Activated CD4-positive, alpha-beta memory T cell treated with anti-CD3 and anti-CD28 coated beads, Interleukin-2, amount 10 ng/mL, durations not matched to agents 7 days and 5 days (primary cell): ENCODE measurements around the gene TMEM185B. TPM values are rescaled to one million over a fixed set of nuclear protein-coding genes. Genes with fewer than 3 reads are reported as not detected.

Experiments used
- CTCF ChIA-PET: fragments of 350-600 bp; sonication (Branson Sonifier 250); formaldehyde crosslinking; loops from one replicate; lab custom pipeline; 2021; ENCODE audit warnings: antibody characterized with exemption, inconsistent platforms; lab: Charles Lee
- POLR2A ChIA-PET: fragments of 350-600 bp; sonication (Branson Sonifier 250); formaldehyde crosslinking; loops from one replicate; lab custom pipeline; 2021; ENCODE audit warnings: antibody characterized with exemption; lab: Charles Lee
- DNase-seq: peaks from one replicate; pipeline ENCODE4 v3.0.0-alpha.2; 2020
- H3K27ac Mint-ChIP-seq: one replicate; pipeline ENCODE4 v1.8.0; 2021; ENCODE audit warnings: mild to moderate bottlenecking, mixed read lengths
- H3K27me3 Mint-ChIP-seq: one replicate; pipeline ENCODE4 v1.8.0; 2021; ENCODE audit warnings: mixed read lengths
- H3K36me3 Mint-ChIP-seq: one replicate; pipeline ENCODE4 v1.8.0; 2021; ENCODE audit warnings: low read depth, mixed read lengths
- H3K4me1 Mint-ChIP-seq: one replicate; pipeline ENCODE4 v1.8.0; 2021; ENCODE audit warnings: mixed read lengths
- H3K4me3 Mint-ChIP-seq: one replicate; pipeline ENCODE4 v1.8.0; 2021; ENCODE audit warnings: mild to moderate bottlenecking, mixed read lengths
- H3K9me3 Mint-ChIP-seq: one replicate; pipeline ENCODE4 v1.8.0; 2021; ENCODE audit warnings: mixed read lengths
- total RNA-seq, 2 experiments: library from RNA; stranded (reverse); gene quantifications; one replicate each; pipeline ENCODE4 v1.2.3, GENCODE V29; 2021

The TMEM185B gene
- total RNA-seq, 2 experiments from 2014 or later = 19.2 to 21.8 TPM

- H3K4me3 Mint-ChIP-seq = no peak overlapping the region
- no peak for DNase-seq
- H3K9me3 Mint-ChIP-seq = peaks cover 11% of the 10 kb centered on the region
- ChIA-PET POLR2A (no interaction called here), CTCF (interaction anchor here (1.1 to 3.4 kb wide), 4 partner anchors 10 to 83 kb away, joined by 3 to 18 read pairs (median 4); no protein-coding TSS in a partner anchor)
- peaks cover 56% of the 10 kb centered on the region for H3K36me3 Mint-ChIP-seq
- H3K4me1 Mint-ChIP-seq = peaks cover 54% of the 10 kb centered on the region
- H3K27me3 Mint-ChIP-seq = no peaks in the 10 kb centered on the region
- peak overlapping the region; percentile 10 for H3K27ac Mint-ChIP-seq
Observed at GRCh38 chr2:120258196-120258595, 35.0 kb upstream of the TMEM185B start.

GRCh38 chr2:120257522-120257921, 34.3 kb upstream of the TMEM185B start:
- H3K36me3 Mint-ChIP-seq = peaks cover 56% of the 10 kb centered on the region
- peaks cover 54% of the 10 kb centered on the region for H3K4me1 Mint-ChIP-seq
- H3K27ac Mint-ChIP-seq = peak overlapping the region; percentile 60
- H3K9me3 Mint-ChIP-seq = peaks cover 11% of the 10 kb centered on the region
- ChIA-PET CTCF (interaction anchor here (1.0 to 3.4 kb wide), 5 partner anchors 9 to 83 kb away, joined by 3 to 18 read pairs (median 4); no protein-coding TSS in a partner anchor), POLR2A (interaction anchor here (0.9 to 1.0 kb wide), 3 partner anchors 26 to 34 kb away, joined by 3 to 5 read pairs (median 3); partner anchors contain the start of gene TMEM185B)
- H3K4me3 Mint-ChIP-seq = no peak overlapping the region
- no peaks in the 10 kb centered on the region for H3K27me3 Mint-ChIP-seq
- DNase-seq = no peak

- Mint-ChIP-seq H3K4me1 (peaks cover 63% of the 10 kb centered on the region), H3K4me3 (no peak overlapping the region), H3K36me3 (peaks cover 56% of the 10 kb centered on the region), H3K9me3 (peaks cover 11% of the 10 kb centered on the region), H3K27me3 (no peaks in the 10 kb centered on the region), H3K27ac (no peak overlapping the region)
- DNase-seq = no peak
- ChIA-PET CTCF (interaction anchor here (1.0 to 3.4 kb wide), 2 partner anchors 29 to 56 kb away, joined by 3 to 18 read pairs; no protein-coding TSS in a partner anchor), POLR2A (interaction anchor here (0.6 to 1.5 kb wide), 4 partner anchors 13 to 33 kb away, joined by 3 to 4 read pairs (median 3); partner anchors contain the start of gene TMEM185B)
Observed at GRCh38 chr2:120256651-120257000, 33.4 kb upstream of the TMEM185B start.

GRCh38 chr2:120255986-120256650, 32.9 kb upstream of the TMEM185B start:
- Mint-ChIP-seq H3K27ac (no peak overlapping the region), H3K4me1 (peaks cover 65% of the 10 kb centered on the region), H3K9me3 (peaks cover 11% of the 10 kb centered on the region), H3K4me3 (no peak overlapping the region), H3K27me3 (no peaks in the 10 kb centered on the region), H3K36me3 (peaks cover 56% of the 10 kb centered on the region)
- ChIA-PET CTCF (interaction anchor here (1.1 to 3.4 kb wide), 2 partner anchors 27 to 57 kb away, joined by 4 to 18 read pairs; no protein-coding TSS in a partner anchor), POLR2A (interaction anchor here (0.9 to 1.7 kb wide), 5 partner anchors 14 to 35 kb away, joined by 3 to 10 read pairs (median 4); partner anchors contain the start of gene TMEM185B)
- no peak for DNase-seq

GRCh38 chr2:120255071-120255470, 31.9 kb upstream of the TMEM185B start:
- DNase-seq = no peak
- ChIA-PET CTCF (interaction anchor here (1.1 to 3.4 kb wide), 3 partner anchors 28 to 58 kb away, joined by 4 to 18 read pairs (median 6); no protein-coding TSS in a partner anchor), POLR2A (interaction anchor here (0.9 to 1.7 kb wide), 5 partner anchors 15 to 36 kb away, joined by 3 to 10 read pairs (median 4); partner anchors contain the start of gene TMEM185B)
- H3K4me3 Mint-ChIP-seq = peak overlapping the region; percentile 37
- peaks cover 11% of the 10 kb centered on the region for H3K9me3 Mint-ChIP-seq
- no peak overlapping the region for H3K27ac Mint-ChIP-seq
- peaks cover 69% of the 10 kb centered on the region for H3K4me1 Mint-ChIP-seq
- H3K27me3 Mint-ChIP-seq = peaks cover under 1% of the 10 kb centered on the region
- peaks cover 56% of the 10 kb centered on the region for H3K36me3 Mint-ChIP-seq

- Mint-ChIP-seq H3K4me1 (peaks cover 68% of the 10 kb centered on the region), H3K9me3 (peaks cover 8% of the 10 kb centered on the region), H3K27ac (no peak overlapping the region), H3K27me3 (peaks cover 6% of the 10 kb centered on the region), H3K36me3 (peaks cover 53% of the 10 kb centered on the region), H3K4me3 (peak overlapping the region; percentile 95)
- CTCF ChIA-PET = interaction anchor here (1.6 to 6.7 kb wide), 2 partner anchors 32 to 58 kb away, joined by 6 to 48 read pairs; no protein-coding TSS in a partner anchor
- POLR2A ChIA-PET = interaction anchor here (0.9 to 3.9 kb wide), 3 partner anchors 8 to 59 kb away, joined by 3 to 45 read pairs (median 18); no protein-coding TSS in a partner anchor
- no peak for DNase-seq
Observed at GRCh38 chr2:120254178-120254577, 31.0 kb upstream of the TMEM185B start.

GRCh38 chr2:120253021-120253882, 30.1 kb upstream of the TMEM185B start:
- ChIA-PET CTCF (interaction anchor here (0.9 to 6.7 kb wide), 3 partner anchors 21 to 77 kb away, joined by 4 to 48 read pairs (median 14); no protein-coding TSS in a partner anchor), POLR2A (interaction anchor here (0.9 to 3.9 kb wide), 16 partner anchors 8 to 324 kb away, joined by 3 to 45 read pairs (median 6); partner anchors contain the start of gene TMEM185B)
- Mint-ChIP-seq H3K27ac (peak overlapping the region; percentile 77), H3K27me3 (peaks cover 6% of the 10 kb centered on the region), H3K9me3 (peaks cover 4% of the 10 kb centered on the region), H3K36me3 (peaks cover 44% of the 10 kb centered on the region), H3K4me1 (peaks cover 66% of the 10 kb centered on the region), H3K4me3 (peak overlapping the region; percentile 95)
- DNase-seq = peak; percentile 55

- H3K4me1 Mint-ChIP-seq = peaks cover 64% of the 10 kb centered on the region
- H3K36me3 Mint-ChIP-seq = peaks cover 36% of the 10 kb centered on the region
- DNase-seq = peak; percentile 99
- peaks cover 10% of the 10 kb centered on the region for H3K27me3 Mint-ChIP-seq
- POLR2A ChIA-PET = interaction anchor here (0.9 to 3.9 kb wide), 15 partner anchors 9 to 323 kb away, joined by 3 to 45 read pairs (median 7); partner anchors contain the start of gene TMEM185B
- H3K4me3 Mint-ChIP-seq = peak within 1 kb of the TSS; percentile 99
- peak within 1 kb of the TSS; percentile 85 for H3K27ac Mint-ChIP-seq
- H3K9me3 Mint-ChIP-seq = no peaks in the 10 kb centered on the region
- CTCF ChIA-PET = interaction anchor here (0.8 to 6.7 kb wide), 9 partner anchors 9 to 143 kb away, joined by 3 to 48 read pairs (median 4); no protein-coding TSS in a partner anchor
Observed at GRCh38 chr2:120252225-120253020, 29.2 kb upstream of the TMEM185B start, which contains the start of gene RALB. Gene RALB, plus strand, starts transcription at chr2:120252852. Its CDS starts 25,813 bp downstream, at chr2:120278665.

GRCh38 chr2:120251880-120252224, 28.7 kb upstream of the TMEM185B start:
- Mint-ChIP-seq H3K27me3 (peaks cover 12% of the 10 kb centered on the region), H3K27ac (peak overlapping the region; percentile 64), H3K4me1 (peaks cover 60% of the 10 kb centered on the region), H3K36me3 (peaks cover 31% of the 10 kb centered on the region), H3K4me3 (peak overlapping the region; percentile 99), H3K9me3 (no peaks in the 10 kb centered on the region)
- ChIA-PET POLR2A (interaction anchor here (0.9 to 3.9 kb wide), 15 partner anchors 10 to 322 kb away, joined by 3 to 45 read pairs (median 7); partner anchors contain the start of gene TMEM185B), CTCF (interaction anchor here (0.8 to 6.7 kb wide), 10 partner anchors 10 to 142 kb away, joined by 3 to 48 read pairs (median 4); no protein-coding TSS in a partner anchor)
- no peak for DNase-seq

GRCh38 chr2:120251078-120251477, 27.9 kb upstream of the TMEM185B start:
- peaks cover 13% of the 10 kb centered on the region for H3K27me3 Mint-ChIP-seq
- CTCF ChIA-PET = interaction anchor here (1.1 to 6.7 kb wide), 5 partner anchors 15 to 93 kb away, joined by 3 to 48 read pairs (median 4); no protein-coding TSS in a partner anchor
- peaks cover 53% of the 10 kb centered on the region for H3K4me1 Mint-ChIP-seq
- H3K27ac Mint-ChIP-seq = no peak overlapping the region
- DNase-seq = no peak
- H3K9me3 Mint-ChIP-seq = no peaks in the 10 kb centered on the region
- H3K4me3 Mint-ChIP-seq = no peak overlapping the region
- peaks cover 23% of the 10 kb centered on the region for H3K36me3 Mint-ChIP-seq
- POLR2A ChIA-PET = interaction anchor here (0.8 to 3.9 kb wide), 6 partner anchors 11 to 62 kb away, joined by 3 to 45 read pairs (median 14); no protein-coding TSS in a partner anchor

GRCh38 chr2:120250640-120251039, 27.4 kb upstream of the TMEM185B start:
- Mint-ChIP-seq H3K4me3 (no peak overlapping the region), H3K36me3 (peaks cover 19% of the 10 kb centered on the region), H3K9me3 (no peaks in the 10 kb centered on the region), H3K27ac (no peak overlapping the region), H3K4me1 (peaks cover 48% of the 10 kb centered on the region), H3K27me3 (peaks cover 13% of the 10 kb centered on the region)
- ChIA-PET POLR2A (interaction anchor here (0.8 to 3.9 kb wide), 5 partner anchors 11 to 37 kb away, joined by 3 to 45 read pairs (median 5); no protein-coding TSS in a partner anchor), CTCF (interaction anchor here (1.0 to 6.7 kb wide), 3 partner anchors 59 to 75 kb away, joined by 3 to 48 read pairs (median 3); no protein-coding TSS in a partner anchor)
- no peak for DNase-seq
